GM19193 (cell line): Measurements from ENCODE around the gene PCDHGA8.

ENCODE experiments used
- POLR2A ChIP-seq: IDR thresholded peaks from 4 replicates; pipeline ENCODE4 v1.6.1; 2011; ENCODE audit not compliant: insufficient read depth, insufficient read length; ENCODE audit errors: extremely low read depth

PCDHGA8 gene

DNA sequence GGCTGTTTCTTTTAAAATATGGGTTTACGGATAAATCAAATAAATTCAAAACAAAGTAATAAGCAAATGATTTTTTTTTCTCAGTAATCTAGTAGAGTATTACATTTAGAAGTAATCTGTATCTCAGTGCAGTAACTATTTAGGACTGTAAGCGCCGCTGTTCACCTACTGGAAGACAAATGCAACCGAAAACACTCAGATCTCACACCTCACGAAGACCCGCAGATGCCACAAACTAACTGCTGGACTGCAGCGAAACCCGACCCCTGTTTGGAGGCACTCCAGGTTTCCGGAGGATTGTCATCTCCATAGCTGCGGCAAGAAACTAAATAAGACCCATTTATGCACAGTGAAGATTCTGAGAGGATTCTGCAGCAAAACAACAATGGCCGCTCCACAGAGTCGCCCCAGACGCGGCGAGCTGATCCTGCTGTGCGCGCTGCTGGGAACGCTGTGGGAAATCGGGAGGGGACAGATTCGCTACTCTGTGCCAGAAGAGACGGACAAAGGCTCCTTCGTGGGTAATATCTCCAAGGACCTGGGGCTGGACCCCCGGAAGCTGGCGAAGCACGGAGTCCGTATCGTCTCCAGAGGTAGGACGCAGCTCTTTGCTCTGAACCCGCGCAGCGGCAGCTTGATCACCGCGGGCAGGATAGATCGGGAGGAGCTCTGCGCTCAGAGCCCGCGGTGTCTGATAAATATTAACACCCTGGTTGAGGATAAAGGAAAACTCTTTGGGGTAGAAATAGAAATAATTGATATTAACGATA lies at the start of gene PCDHGA8:
PCDHGA8 (plus strand) TSS at position 205 of the 770 bp plus-strand sequence; CDS start at position 386, 181 bp downstream.
- TF ChIP-seq POLR2A = no peak

DNA sequence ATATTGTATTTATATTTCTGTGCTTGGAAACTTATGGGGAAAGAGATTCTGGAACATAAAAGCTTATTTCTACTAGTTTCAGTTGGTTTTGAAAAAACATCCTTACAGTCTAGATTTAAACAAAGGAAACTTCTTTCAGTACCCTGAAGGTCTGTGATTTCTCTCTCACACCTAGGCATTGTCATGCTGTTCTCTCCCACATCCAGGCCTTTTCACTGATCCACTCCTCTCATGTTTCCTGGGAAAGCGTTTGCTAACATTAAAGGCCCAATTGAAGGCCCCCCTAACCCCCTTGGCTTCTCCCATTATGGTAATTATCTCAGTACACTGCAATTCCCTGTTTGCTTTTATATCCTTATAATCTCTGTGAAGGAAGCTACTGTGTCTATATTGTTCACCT lies 49.7 kb upstream of the PCDHGA8 start:
- no peak for TF ChIP-seq POLR2A

DNA sequence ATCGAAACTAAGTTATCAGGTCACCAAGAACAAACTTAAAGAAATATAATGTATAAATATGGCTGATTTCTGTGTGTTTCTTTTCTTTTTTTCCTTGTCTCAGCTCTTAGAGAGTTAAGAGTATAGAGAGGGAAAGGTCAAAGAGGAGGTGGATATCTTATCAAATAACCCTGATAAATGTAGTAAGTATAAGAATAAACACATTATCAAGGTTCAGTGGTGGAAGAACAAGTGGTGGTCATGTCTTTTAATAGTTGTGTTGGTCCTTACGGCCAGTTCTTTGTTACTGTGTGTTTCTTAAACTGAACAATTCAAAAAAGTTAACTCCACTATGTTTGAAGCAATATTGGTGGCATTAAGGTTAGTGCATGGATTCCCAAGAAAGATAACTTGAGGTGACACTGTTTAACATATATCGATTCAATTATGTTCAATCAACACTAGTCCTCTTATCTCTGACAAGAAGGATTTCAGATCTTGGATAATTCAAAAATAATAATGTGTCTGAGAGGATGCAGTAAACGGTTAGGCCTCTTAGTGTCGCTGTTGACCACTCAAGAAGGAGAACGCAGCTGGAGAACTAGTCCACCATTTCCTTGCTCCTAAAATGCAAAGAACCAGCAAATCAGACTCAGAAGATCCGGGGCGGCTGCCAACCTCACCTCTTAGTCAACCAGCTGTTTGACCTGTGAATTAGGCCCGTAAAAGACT lies 49.0 kb upstream of the PCDHGA8 start, which contains the start of gene PCDHGA3:
PCDHGA3 (plus strand) TSS at position 588 of the 711 bp plus-strand sequence. CDS start 205 bp downstream, outside the sequence.
- TF ChIP-seq POLR2A = no peak

DNA sequence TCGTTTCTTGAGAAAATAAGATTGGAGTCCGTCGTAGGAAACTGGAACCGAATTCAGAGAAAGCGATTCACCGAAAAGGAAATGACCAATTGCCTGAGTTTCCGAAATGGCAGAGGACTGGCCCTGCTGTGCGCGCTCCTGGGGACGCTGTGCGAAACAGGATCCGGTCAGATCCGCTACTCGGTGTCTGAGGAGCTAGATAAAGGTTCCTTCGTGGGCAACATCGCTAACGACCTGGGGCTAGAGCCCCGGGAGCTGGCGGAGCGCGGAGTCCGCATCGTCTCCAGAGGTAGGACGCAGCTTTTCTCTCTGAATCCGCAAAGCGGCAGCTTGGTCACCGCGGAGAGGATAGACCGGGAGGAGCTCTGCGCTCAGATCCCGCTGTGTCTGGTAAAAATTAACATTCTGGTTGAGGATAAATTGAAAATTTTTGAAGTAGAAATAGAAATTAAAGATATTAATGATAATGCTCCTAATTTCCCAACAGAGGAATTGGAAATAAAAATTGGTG lies 48.4 kb upstream of the PCDHGA8 start:
- no peak for TF ChIP-seq POLR2A

DNA sequence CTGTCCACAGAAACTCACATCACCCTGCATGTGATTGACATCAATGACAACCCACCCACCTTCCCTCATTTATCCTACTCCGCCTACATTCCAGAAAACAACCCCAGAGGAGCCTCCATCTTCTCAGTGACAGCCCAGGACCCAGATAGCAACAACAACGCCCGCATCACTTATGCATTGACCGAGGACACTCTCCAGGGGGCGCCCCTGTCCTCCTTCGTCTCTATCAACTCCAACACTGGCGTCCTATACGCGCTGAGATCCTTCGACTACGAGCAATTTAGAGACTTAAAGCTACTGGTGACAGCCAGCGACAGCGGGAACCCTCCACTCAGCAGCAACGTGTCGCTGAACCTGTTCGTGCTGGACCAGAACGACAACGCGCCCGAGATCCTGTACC lies 47.1 kb upstream of the PCDHGA8 start:
- TF ChIP-seq POLR2A = no peak

DNA sequence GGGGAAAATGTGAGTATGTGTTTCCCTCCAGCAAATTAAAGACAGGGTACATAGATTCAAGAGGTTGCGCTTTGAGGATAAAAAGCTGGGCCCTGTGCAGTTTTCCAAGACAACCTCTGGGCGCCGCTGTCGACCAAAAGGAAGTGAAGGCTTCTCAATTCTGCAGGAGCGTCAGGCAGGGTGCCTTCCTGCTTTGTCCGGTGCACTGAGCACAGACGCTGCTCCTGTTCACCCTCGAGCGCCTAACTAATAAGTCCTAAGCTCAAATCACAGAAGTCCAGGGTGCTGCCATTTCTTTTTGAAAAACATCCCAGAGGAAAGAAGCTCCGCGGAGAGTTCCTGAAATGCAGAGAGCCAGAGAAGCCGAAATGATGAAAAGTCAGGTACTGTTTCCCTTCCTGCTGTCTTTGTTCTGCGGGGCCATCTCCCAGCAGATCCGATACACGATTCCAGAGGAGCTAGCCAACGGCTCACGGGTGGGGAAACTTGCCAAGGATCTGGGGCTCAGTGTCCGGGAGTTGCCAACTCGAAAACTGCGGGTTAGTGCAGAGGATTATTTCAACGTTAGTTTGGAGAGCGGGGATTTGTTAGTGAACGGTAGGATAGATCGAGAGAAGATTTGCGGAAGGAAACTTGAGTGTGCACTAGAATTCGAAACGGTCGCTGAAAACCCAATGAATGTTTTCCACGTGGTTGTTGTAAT lies 42.4 kb upstream of the PCDHGA8 start, which contains the start of gene PCDHGB1:
PCDHGB1 (plus strand) TSS at position 183 of the 703 bp plus-strand sequence; CDS start at position 345, 162 bp downstream.
- no peak for TF ChIP-seq POLR2A

DNA sequence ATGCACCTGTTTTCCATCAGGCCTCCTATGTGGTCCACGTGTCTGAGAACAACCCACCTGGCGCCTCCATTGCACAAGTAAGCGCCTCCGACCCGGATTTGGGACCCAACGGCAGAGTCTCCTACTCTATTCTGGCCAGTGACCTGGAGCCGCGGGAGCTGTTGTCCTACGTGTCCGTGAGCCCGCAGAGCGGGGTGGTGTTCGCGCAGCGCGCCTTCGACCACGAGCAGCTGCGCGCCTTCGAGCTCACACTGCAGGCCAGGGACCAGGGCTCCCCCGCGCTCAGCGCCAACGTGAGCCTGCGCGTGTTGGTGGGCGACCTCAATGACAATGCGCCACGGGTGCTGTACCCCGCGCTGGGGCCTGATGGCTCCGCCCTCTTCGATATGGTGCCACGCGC lies 40.8 kb upstream of the PCDHGA8 start:
- TF ChIP-seq POLR2A = no peak

DNA sequence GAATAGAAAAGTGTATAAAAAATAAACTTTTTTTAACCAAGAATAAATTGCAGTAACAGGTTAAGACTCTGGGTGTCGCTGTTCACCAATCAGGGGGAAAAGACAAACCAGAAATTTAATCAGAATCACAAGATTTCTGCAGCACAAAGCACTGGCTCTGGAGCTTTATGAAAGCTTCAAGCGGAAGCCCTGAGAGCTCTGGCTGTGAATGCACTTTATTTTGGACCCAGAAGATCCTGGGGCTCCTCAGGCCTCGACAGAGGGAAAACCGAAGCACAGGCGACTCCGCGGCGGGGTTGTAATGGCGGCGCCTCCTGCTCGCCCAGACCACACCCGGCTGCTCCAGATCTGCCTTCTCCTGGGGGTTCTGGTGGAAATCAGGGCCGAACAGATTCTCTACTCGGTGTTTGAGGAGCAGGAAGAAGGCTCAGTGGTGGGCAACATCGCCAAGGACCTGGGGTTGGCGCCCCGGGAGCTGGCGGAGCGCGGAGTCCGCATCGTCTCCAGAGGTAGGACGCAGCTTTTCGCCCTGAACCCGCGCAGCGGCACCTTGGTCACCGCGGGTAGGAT lies 37.4 kb upstream of the PCDHGA8 start, which contains the start of gene PCDHGA4:
PCDHGA4 (plus strand) TSS at position 122 of the 570 bp plus-strand sequence; CDS start at position 209, 87 bp downstream.
- no peak for TF ChIP-seq POLR2A

DNA sequence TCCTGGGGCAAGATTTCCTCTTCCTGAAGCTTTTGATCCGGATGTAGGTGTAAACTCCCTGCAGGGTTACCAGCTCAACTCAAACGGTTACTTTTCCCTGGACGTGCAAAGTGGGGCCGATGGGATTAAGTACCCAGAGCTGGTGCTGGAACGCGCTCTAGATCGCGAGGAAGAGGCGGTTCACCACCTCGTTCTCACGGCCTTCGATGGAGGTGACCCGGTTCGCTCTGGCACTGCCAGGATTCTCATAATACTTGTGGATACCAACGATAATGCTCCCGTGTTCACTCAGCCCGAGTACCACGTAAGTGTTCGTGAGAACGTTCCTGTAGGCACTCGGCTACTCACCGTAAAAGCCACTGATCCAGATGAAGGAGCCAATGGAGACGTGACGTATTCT lies 36.8 kb upstream of the PCDHGA8 start:
- TF ChIP-seq POLR2A = no peak

DNA sequence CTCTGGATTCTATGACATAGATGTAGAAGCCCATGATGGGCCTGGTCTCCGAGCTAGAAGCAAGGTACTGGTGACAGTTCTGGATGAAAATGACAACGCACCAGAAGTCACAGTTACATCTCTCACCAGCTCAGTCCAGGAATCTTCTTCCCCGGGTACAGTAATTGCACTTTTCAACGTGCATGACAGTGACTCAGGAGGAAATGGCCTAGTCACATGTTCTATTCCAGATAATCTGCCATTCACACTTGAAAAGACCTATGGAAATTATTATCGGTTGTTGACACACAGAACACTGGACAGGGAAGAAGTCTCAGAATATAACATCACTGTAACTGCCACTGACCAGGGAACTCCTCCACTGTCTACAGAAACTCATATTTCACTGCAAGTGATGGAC lies 36.3 kb upstream of the PCDHGA8 start:
- TF ChIP-seq POLR2A = no peak

DNA sequence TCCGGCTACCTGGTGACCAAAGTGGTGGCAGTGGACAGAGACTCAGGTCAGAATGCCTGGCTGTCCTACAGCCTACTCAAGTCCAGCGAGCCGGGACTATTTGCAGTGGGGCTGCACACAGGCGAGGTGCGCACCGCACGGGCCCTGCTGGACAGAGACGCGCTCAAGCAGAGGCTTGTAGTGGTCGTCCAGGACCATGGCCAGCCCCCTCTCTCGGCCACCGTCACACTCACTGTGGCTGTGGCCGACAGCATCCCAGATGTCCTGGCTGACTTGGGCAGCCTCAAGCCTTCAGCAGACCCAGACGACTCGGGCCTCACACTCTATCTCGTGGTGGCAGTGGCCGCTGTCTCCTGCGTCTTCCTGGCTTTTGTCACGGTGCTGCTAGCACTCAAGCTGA lies 35.5 kb upstream of the PCDHGA8 start:
- TF ChIP-seq POLR2A = no peak

DNA sequence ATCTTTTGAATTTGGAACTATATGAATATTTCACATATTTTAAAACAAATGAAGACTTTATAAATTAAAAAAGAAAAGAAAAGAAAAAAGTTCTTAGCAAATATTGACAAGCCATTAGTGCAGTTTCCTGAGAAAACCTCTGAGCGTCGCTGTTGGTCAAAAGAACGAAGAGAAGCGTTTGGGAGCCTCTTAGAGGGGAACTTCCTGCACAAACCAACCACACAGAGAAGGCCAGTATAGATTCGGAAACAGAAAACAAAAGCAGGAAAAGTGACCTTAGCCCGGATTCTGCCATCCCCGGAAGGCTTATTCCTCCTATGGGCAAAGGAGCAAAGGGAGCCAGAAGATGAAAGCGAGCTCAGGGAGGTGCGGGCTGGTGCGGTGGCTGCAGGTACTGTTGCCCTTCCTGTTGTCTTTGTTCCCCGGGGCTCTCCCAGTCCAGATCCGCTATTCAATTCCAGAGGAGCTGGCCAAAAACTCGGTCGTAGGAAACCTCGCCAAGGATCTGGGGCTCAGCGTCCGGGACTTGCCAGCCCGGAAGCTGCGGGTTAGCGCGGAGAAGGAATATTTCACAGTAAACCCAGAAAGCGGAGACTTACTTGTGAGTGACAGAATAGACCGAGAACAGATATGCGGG lies 32.5 kb upstream of the PCDHGA8 start, which contains the start of gene PCDHGB2:
PCDHGB2 (plus strand) TSS at position 205 of the 637 bp plus-strand sequence; CDS start at position 347, 142 bp downstream.
- TF ChIP-seq POLR2A = no peak

DNA sequence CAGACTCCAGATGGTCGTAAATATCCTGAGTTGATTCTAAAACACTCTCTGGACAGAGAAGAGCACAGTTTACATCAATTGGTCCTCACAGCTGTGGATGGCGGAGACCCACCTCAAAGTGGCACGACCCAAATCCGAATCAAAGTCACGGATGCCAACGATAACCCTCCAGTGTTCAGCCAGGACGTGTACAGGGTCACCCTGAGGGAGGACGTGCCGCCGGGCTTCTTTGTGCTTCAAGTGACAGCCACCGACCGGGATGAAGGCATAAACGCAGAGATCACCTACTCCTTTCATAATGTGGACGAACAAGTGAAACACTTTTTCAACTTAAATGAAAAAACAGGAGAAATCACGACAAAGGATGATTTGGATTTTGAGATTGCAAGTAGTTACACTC lies 31.7 kb upstream of the PCDHGA8 start:
- no peak for TF ChIP-seq POLR2A

DNA sequence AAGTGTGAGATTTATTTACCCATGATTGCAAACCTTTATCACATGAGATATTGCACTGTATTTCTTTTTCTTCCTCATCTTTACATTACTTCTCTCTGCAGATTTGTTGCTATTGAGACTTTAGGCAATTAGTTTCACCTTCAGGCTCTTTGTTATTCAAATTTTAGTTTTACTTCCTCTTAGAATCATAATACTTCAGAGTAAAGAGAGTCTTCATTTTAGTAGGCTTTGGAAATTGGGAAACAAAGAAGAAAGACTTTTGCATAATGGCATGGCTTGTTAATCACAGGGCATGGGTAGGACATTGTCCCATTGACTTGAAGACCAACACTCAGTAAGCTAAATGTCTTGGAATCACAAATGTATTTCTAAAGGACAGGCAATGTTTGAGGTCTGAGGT lies 29.7 kb upstream of the PCDHGA8 start:
- TF ChIP-seq POLR2A = no peak
